Measurements from ENCODE around the gene ZNF506.

DNA sequence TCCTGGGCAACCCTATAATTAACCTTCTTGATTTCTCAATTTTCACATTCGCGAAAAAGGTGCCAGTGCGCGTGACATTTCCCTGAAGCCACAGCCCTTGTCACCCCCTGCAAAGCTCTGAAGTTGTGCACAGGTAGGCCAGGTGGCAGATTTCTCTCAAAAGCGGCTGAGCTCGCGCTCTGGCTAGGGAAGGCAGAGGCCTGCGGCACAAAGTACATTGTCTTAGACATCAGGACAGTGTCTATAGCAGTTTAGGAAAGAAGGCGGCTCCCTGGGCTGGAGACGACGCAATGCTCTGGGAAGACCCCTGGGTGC is 45.7 kb downstream of the ZNF506 start:
- TF ChIP-seq POLR2AphosphoS5 (IDR thresholded peaks at IDR 0.05; ENCODE audit: low read depth, low read length) (no peak), TAF1 (IDR thresholded peaks at IDR 0.05; ENCODE audit: borderline replicate concordance, insufficient read depth, low read length) (no peak), REST (IDR thresholded peaks at IDR 0.05; ENCODE audit: insufficient read depth in 1 of 2, low read depth in 2 of 2, low read length in 2 of 2) (no peak)
